Body of pancreas (tissue), 4 donors: Measurements from ENCODE around the gene STAT5B.

ENCODE experiments used
- CTCF ChIP-seq, 7 experiments: fragments of 450-650 bp in 4 of 7; fragments of 200-600 bp in 3 of 7; sonication (generic) in 3 of 7; IDR thresholded peaks; one replicate each; pipeline ENCODE4 v1.5.1; 2016 to 2019; ENCODE audit warnings: antibody characterized with exemption in 7 of 7
- POLR2A ChIP-seq, 3 donors: fragments of 450-650 bp; IDR thresholded peaks; one replicate each; pipeline ENCODE4 v1.6.1; 2016; ENCODE audit warnings: antibody characterized with exemption in 3 of 3, mild to moderate bottlenecking in 2 of 3

- no peak for TF ChIP-seq CTCF (IDR thresholded peaks at IDR 0.05)
- peak in 2 of 3 donors; percentile 23 to 55 for TF ChIP-seq POLR2A (IDR thresholded peaks at IDR 0.05)
Observed at GRCh38 chr17:42276359-42276608, at the start of gene STAT5B.
